Daoy (cell line): Measurements from ENCODE around the gene TMOD3. TPM values are rescaled to one million over a fixed set of nuclear protein-coding genes. Genes with fewer than 3 reads are reported as not detected.

ENCODE experiments used
- DNase-seq: peaks from one replicate; pipeline ENCODE4 v3.0.0-alpha.2; 2015; ENCODE audit warnings: low read depth
- total RNA-seq: library from RNA; depleted of rRNA; stranded (reverse); fragments of >200 nt; shearing (Covaris generic); gene quantifications from 2 replicates; pipeline ENCODE4 v1.2.3, GENCODE V29; 2014; rRNA removed

Gene TMOD3
- total RNA-seq, 1 experiment from 2014 or later, result 98.5 TPM

GRCh38 chr15:51908316-51908715, 78.9 kb downstream of the TMOD3 start:
- DNase-seq, result no peak

- DNase-seq, result no peak
Observed at GRCh38 chr15:51909584-51909983, 80.1 kb downstream of the TMOD3 start.

GRCh38 chr15:51912528-51912927, 83.1 kb downstream of the TMOD3 start:
- no peak for DNase-seq

- peak; percentile 73 for DNase-seq
Observed at GRCh38 chr15:51917493-51917892, 88.0 kb downstream of the TMOD3 start.

- no peak for DNase-seq
Observed at GRCh38 chr15:51924156-51925068, 95.0 kb downstream of the TMOD3 start.

- DNase-seq, result no peak
Observed at GRCh38 chr15:51926809-51927208, 97.4 kb downstream of the TMOD3 start.

- DNase-seq, result no peak
Observed at GRCh38 chr15:51931016-51931415, 101.6 kb downstream of the TMOD3 start.

GRCh38 chr15:51931638-51932037, 102.2 kb downstream of the TMOD3 start:
- peak; percentile 74 for DNase-seq

- no peak for DNase-seq
Observed at GRCh38 chr15:51932161-51932560, 102.7 kb downstream of the TMOD3 start.

- DNase-seq, result no peak
Observed at GRCh38 chr15:51935466-51936104, 106.1 kb downstream of the TMOD3 start.

- no peak for DNase-seq
Observed at GRCh38 chr15:51936105-51936478, 106.6 kb downstream of the TMOD3 start.

- DNase-seq, result no peak
Observed at GRCh38 chr15:51938286-51938685, 108.8 kb downstream of the TMOD3 start.

GRCh38 chr15:51939216-51939615, 109.8 kb downstream of the TMOD3 start:
- no peak for DNase-seq

- no peak for DNase-seq
Observed at GRCh38 chr15:51947124-51947523, 117.7 kb downstream of the TMOD3 start.

- no peak for DNase-seq
Observed at GRCh38 chr15:51952805-51953204, 123.4 kb downstream of the TMOD3 start.

- DNase-seq, result no peak
Observed at GRCh38 chr15:51955504-51955903, 126.1 kb downstream of the TMOD3 start.

Other genes starting within 250 kb of the TMOD3 start
- 22.9 and 27.1 TPM in 2 replicates for gene DMXL2, start 206.9 kb upstream of the TMOD3 start, total RNA-seq
- 0.86 and 2.4 TPM in 2 replicates for gene SCG3, start 148.2 kb upstream of the TMOD3 start, total RNA-seq
- gene LYSMD2, start 92.0 kb upstream of the TMOD3 start, total RNA-seq, result 60.3 and 61.0 TPM in 2 replicates
- 8.7 and 15.5 TPM in 2 replicates for gene TMOD2, start 78.1 kb upstream of the TMOD3 start, total RNA-seq
- gene LEO1, start 142.1 kb downstream of the TMOD3 start, total RNA-seq, result 126 and 151 TPM in 2 replicates
- 113 and 119 TPM in 2 replicates for gene MAPK6, start 189.6 kb downstream of the TMOD3 start, total RNA-seq